HEK293T (cell line): ENCODE results near the gene ZDHHC19.
"Not testable (repeated sequence)": the region's sequence is repeated elsewhere in the genome, so short reads cannot be mapped to it uniquely, and the experiment has no call there.

Source experiments
- CTCF ChIA-PET: fragments of 350-600 bp; formaldehyde crosslinking; extraction: SDS; loops from one replicate; lab custom pipeline; 2021; ENCODE audit warnings: antibody characterized with exemption, inconsistent platforms; lab: Yijun Ruan, JAX
- POLR2A ChIA-PET: fragments of 350-600 bp; formaldehyde crosslinking; extraction: SDS; loops from one replicate; lab custom pipeline; 2020; ENCODE audit warnings: antibody characterized with exemption, inconsistent platforms; lab: Yijun Ruan, JAX
- DNase-seq: peaks from one replicate; pipeline ENCODE4 v3.0.0; 2012; ENCODE audit warnings: mixed read lengths; ENCODE audit errors: extremely low spot score
- ARNT ChIP-seq: fragments of 450-650 bp; IDR thresholded peaks from 2 replicates; pipeline ENCODE4 v1.6.1; 2017; ENCODE audit warnings: mild to moderate bottlenecking
- BHLHE40 ChIP-seq: fragments of 450-650 bp; IDR thresholded peaks from 2 replicates; pipeline ENCODE4 v1.6.1; 2016; ENCODE audit warnings: mild to moderate bottlenecking, moderate library complexity, borderline replicate concordance
- CTBP1 ChIP-seq: fragments of 450-650 bp; IDR thresholded peaks from 2 replicates; pipeline ENCODE4 v1.6.1; 2016; ENCODE audit warnings: borderline replicate concordance
- ELF4 ChIP-seq: fragments of 450-650 bp; IDR thresholded peaks from 2 replicates; pipeline ENCODE4 v1.6.1; 2017; ENCODE audit warnings: antibody characterized with exemption
- FOXA1 ChIP-seq: fragments of 450-650 bp; IDR thresholded peaks from 2 replicates; pipeline ENCODE4 v1.6.1; 2016; ENCODE audit warnings: mild to moderate bottlenecking
- FOXK2 ChIP-seq: fragments of 450-650 bp; IDR thresholded peaks from 2 replicates; pipeline ENCODE4 v1.6.1; 2016; ENCODE audit warnings: mild to moderate bottlenecking
- FOXM1 ChIP-seq: fragments of 450-650 bp; IDR thresholded peaks from 2 replicates; pipeline ENCODE4 v1.6.1; 2017; ENCODE audit warnings: mild to moderate bottlenecking, borderline replicate concordance
- HDGF ChIP-seq: fragments of 450-650 bp; IDR thresholded peaks from 2 replicates; pipeline ENCODE4 v1.6.1; 2017; ENCODE audit warnings: antibody characterized with exemption, borderline replicate concordance
- L3MBTL2 ChIP-seq: fragments of 450-650 bp; conservative IDR thresholded peaks from 2 replicates; pipeline ENCODE4 v1.6.1; 2016; ENCODE audit warnings: mild to moderate bottlenecking
- LEF1 ChIP-seq: fragments of 450-650 bp; IDR thresholded peaks from 2 replicates; pipeline ENCODE4 v1.6.1; 2017; ENCODE audit warnings: mild to moderate bottlenecking, borderline replicate concordance
- NFRKB ChIP-seq: fragments of 450-650 bp; IDR thresholded peaks from 2 replicates; pipeline ENCODE4 v1.6.1; 2016; ENCODE audit warnings: mild to moderate bottlenecking, moderate library complexity
- PKNOX1 ChIP-seq: fragments of 450-650 bp; IDR thresholded peaks from 2 replicates; pipeline ENCODE4 v1.6.1; 2016
- SP1 ChIP-seq: fragments of 450-650 bp; IDR thresholded peaks from 2 replicates; pipeline ENCODE4 v1.6.1; 2017
- SUZ12 ChIP-seq: fragments of 450-650 bp; IDR thresholded peaks from 2 replicates; pipeline ENCODE4 v1.6.1; 2016; ENCODE audit warnings: mild to moderate bottlenecking
- TARDBP ChIP-seq: fragments of 450-650 bp; IDR thresholded peaks from 2 replicates; pipeline ENCODE4 v1.6.1; 2016
- ZNF384 ChIP-seq: fragments of 450-650 bp; IDR thresholded peaks from 2 replicates; pipeline ENCODE4 v1.6.1; 2016

The ZDHHC19 gene

GRCh38 chr3:196215493-196216020, 4.4 kb upstream of the ZDHHC19 start:
- ChIA-PET POLR2A (no interaction called here), CTCF (no interaction called here)
- DNase-seq: no peak
- TF ChIP-seq TARDBP (no peak), LEF1 (no peak), SP1 (no peak), L3MBTL2 (no peak), PKNOX1 (no peak), HDGF (no peak), ZNF384 (no peak)

GRCh38 chr3:196214783-196215441, 3.7 kb upstream of the ZDHHC19 start:
- ChIA-PET POLR2A (no interaction called here), CTCF (no interaction called here)
- TF ChIP-seq LEF1: no peak
- TF ChIP-seq FOXK2: no peak
- no peak for TF ChIP-seq FOXM1
- TF ChIP-seq SP1: no peak
- TF ChIP-seq SUZ12: no peak
- no peak for TF ChIP-seq CTBP1
- no peak for TF ChIP-seq L3MBTL2
- no peak for TF ChIP-seq ZNF384
- TF ChIP-seq TARDBP: no peak
- no peak for TF ChIP-seq NFRKB
- DNase-seq: no peak

GRCh38 chr3:196209944-196210672, 1.1 kb downstream of the ZDHHC19 start:
- CTCF ChIA-PET, POLR2A ChIA-PET: not testable (repeated sequence)

GRCh38 chr3:196208942-196209695, 2.1 kb downstream of the ZDHHC19 start:
- POLR2A ChIA-PET: no interaction called here
- CTCF ChIA-PET: no interaction called here
- DNase-seq: no peak
- TF ChIP-seq SUZ12 (no peak), FOXA1 (no peak), FOXK2 (no peak), TARDBP (no peak), SP1 (no peak), FOXM1 (no peak), HDGF (no peak), NFRKB (no peak), ARNT (no peak), BHLHE40 (no peak), CTBP1 (no peak), PKNOX1 (no peak), L3MBTL2 (no peak), ZNF384 (no peak), LEF1 (no peak), ELF4 (no peak)

More at GRCh38 chr3:196209944-196210672, 1.1 kb downstream of the ZDHHC19 start:
- DNase-seq: not testable (repeated sequence)

GRCh38 chr3:196207833-196208607, 3.2 kb downstream of the ZDHHC19 start:
- CTCF ChIA-PET: no interaction called here
- TF ChIP-seq LEF1 (no peak), NFRKB (no peak), BHLHE40 (no peak), FOXM1 (no peak), TARDBP (no peak), CTBP1 (no peak), FOXA1 (no peak)
- POLR2A ChIA-PET: no interaction called here
- DNase-seq: no peak

GRCh38 chr3:196207159-196207832, 3.9 kb downstream of the ZDHHC19 start:
- CTCF ChIA-PET: interaction anchor here (0.8 kb wide), 1 partner anchor 10 kb away, joined by 5 read pairs; no protein-coding TSS in a partner anchor
- TF ChIP-seq PKNOX1 (no peak), LEF1 (no peak), FOXA1 (no peak), ELF4 (no peak), SP1 (no peak), HDGF (no peak), BHLHE40 (no peak), CTBP1 (no peak), FOXM1 (no peak), SUZ12 (no peak), FOXK2 (no peak), ARNT (no peak), ZNF384 (no peak), TARDBP (no peak), NFRKB (no peak), L3MBTL2 (no peak)
- DNase-seq: no peak
- POLR2A ChIA-PET: no interaction called here

- CTCF ChIA-PET: interaction anchor here (0.6 kb wide), 1 partner anchor 996 kb away, joined by 3 read pairs; no protein-coding TSS in a partner anchor
- POLR2A ChIA-PET, DNase-seq: not testable (repeated sequence)
Observed at GRCh38 chr3:196205442-196206205, 5.6 kb downstream of the ZDHHC19 start.
